ENCODE results near the gene RRP9.

RRP9 gene

DNA sequence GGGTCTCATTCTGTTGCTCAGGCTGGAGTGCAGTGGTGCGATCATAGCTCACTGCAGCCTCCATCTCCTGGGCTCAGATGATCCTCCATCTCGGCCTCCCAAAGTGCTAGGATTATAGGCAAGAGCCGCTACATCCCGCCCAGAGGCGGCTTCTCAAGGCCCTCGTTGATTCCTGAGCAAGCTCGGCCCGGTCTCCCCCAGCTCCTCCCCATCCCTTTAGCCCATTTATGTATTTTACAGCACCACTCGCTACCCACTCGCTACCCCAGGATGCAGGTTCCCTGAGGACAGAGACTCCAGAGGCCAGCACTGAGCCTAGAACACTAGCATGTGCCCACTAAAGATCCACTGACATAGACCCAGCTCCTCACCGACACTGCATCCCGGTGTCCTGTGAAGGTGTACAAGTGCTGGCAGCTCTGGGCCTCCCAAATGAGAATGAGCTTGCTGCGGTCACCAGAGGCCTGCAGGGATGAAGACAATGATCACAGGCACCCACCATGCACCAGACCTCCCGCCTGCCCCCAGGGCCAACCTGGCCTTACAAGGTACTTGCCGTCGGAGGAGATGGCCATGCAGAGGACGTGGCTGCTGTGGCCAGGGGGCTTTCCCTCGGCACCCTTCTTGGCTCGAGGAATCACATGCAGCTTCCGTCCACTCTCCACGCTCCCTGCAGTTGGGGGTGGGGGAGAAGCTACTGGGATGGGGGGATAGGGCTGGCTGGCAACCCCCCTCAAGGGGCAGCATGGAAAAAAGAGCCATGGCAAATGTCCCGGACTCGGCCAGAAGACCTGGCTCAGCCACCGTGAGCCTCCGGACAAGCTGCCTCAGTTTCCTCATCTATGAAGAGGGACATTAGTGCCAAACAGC lies 5.6 kb downstream of the RRP9 start:
- no peak for DNase-seq (ENCODE audit: low read depth)
- H3K4me3 ChIP-seq (ENCODE audit: low read length) = no peak overlapping the region
- TF ChIP-seq, protein P1, sequence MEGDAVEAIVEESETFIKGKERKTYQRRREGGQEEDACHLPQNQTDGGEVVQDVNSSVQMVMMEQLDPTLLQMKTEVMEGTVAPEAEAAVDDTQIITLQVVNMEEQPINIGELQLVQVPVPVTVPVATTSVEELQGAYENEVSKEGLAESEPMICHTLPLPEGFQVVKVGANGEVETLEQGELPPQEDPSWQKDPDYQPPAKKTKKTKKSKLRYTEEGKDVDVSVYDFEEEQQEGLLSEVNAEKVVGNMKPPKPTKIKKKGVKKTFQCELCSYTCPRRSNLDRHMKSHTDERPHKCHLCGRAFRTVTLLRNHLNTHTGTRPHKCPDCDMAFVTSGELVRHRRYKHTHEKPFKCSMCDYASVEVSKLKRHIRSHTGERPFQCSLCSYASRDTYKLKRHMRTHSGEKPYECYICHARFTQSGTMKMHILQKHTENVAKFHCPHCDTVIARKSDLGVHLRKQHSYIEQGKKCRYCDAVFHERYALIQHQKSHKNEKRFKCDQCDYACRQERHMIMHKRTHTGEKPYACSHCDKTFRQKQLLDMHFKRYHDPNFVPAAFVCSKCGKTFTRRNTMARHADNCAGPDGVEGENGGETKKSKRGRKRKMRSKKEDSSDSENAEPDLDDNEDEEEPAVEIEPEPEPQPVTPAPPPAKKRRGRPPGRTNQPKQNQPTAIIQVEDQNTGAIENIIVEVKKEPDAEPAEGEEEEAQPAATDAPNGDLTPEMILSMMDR (IDR thresholded peaks at IDR 0.05; ENCODE audit: insufficient read depth, low read depth, low read length, missing control alignments) = no peak

DNA sequence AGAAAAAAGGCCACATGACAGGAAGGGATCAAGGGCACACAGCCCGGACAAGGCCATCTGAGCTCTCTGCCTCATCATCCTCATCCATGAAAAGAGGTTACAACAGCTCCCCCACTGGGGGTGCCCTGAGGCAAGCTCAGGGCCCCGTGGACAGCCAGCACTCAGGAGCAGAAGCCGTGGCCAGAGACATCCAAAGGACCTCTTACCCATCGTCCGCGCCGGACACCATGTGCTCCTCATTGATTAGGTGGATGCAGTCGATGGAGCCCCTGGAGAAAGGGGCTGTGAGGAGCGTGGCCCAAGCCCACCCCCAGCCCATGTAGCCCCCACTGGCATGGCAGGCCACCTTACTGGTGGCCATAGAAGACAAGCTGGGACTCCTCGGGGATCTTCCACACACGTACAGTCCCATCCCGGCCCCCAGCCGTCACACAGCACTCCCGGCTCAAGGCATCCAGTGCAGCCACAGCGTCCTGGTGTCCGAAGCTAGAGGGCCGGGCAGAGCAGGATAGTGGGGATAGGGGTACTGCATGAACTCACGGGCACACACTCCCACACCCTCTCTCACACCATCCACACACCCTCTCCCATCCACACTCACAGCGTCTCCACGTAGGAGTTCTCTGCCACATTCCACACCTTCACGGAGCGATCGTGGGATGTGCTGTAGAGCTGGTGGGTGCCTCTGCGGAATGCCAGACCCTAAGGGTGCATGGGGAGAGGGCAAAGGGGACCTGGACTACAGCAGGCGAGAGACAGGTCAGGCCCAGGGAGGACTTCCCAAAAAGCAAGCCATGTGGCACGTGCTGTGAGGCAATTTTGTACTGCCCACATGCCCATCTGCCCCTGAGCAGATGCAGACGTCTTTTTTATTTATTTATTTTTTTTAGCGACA lies 6.5 kb downstream of the RRP9 start:
- no peak overlapping the region for H3K4me3 ChIP-seq (ENCODE audit: low read length)
- TF ChIP-seq, protein P1 (IDR thresholded peaks at IDR 0.05; ENCODE audit: insufficient read depth, low read depth, low read length, missing control alignments) = no peak
- DNase-seq (ENCODE audit: low read depth) = no peak

DNA sequence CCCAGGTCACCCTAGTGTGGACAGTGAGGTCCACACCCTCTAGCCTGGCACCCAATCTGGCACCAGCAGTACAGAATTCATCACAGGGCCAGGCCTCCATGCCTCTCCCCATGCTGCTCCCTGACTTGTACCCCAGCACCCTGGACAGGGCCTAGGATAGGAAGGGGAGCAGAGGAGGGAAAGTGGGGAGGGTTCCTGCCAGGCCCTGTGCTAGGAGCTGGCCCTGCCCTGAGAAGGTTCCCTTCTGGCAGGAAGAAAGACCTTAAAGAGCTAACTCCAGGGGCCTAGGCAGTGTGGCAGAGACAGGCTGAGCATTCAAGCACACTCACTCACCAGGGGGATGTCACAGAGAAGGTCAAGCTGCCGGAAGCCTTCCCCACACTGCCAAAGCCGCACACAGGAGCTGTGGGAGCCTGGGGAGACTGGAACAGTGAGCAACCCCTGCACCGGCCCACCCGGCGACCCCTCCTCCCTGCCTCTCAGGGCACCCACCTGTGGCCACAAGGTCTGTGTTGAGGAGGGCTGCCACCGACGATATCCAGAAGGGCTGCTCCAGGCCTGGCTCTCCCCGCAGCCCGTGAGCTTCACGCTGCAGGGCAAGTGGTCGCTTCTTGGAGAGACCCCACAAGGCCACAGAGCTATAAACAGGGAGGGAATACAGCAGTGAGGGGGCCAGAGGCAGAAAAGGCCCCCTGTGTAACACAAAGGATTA lies 7.4 kb downstream of the RRP9 start:
- TF ChIP-seq, protein P1 (IDR thresholded peaks at IDR 0.05; ENCODE audit: insufficient read depth, low read depth, low read length, missing control alignments) = no peak
- no peak overlapping the region for H3K4me3 ChIP-seq (ENCODE audit: low read length)
- no peak for DNase-seq (ENCODE audit: low read depth)

DNA sequence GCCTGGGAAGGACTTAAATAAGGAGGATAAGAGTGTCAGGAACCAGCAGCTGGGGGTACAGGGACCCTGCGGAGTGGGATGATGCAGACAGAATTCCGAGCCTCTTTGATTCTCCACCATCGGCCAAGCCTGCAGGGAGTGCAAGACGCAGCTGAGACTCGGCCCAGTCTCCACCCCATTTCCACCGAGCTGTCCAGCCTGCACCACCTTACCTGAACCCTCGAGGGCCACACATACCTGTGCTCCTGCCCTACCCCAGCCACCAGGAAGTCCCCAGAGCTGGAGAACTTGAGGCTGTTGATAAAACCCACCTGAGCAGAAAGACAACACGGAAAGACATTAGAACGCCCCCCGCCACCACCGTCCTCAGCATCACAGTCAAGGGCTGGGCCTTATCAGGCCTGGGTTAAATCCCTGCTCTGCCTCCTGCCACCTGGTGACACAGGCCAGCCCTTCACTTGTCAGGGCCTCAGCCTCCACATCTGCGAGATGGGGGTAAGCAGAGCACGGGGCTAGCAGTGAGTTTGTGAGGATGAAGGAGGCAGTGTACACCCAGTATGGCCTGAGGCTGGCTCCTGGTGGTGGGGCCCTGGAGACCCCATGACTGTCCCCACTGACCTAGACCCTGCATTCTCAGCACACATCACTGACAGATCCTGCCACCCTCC lies 8.1 kb downstream of the RRP9 start:
- no peak for DNase-seq (ENCODE audit: low read depth)
- TF ChIP-seq, protein P1 (IDR thresholded peaks at IDR 0.05; ENCODE audit: insufficient read depth, low read depth, low read length, missing control alignments) = no peak
- H3K4me3 ChIP-seq (ENCODE audit: low read length) = no peak overlapping the region

DNA sequence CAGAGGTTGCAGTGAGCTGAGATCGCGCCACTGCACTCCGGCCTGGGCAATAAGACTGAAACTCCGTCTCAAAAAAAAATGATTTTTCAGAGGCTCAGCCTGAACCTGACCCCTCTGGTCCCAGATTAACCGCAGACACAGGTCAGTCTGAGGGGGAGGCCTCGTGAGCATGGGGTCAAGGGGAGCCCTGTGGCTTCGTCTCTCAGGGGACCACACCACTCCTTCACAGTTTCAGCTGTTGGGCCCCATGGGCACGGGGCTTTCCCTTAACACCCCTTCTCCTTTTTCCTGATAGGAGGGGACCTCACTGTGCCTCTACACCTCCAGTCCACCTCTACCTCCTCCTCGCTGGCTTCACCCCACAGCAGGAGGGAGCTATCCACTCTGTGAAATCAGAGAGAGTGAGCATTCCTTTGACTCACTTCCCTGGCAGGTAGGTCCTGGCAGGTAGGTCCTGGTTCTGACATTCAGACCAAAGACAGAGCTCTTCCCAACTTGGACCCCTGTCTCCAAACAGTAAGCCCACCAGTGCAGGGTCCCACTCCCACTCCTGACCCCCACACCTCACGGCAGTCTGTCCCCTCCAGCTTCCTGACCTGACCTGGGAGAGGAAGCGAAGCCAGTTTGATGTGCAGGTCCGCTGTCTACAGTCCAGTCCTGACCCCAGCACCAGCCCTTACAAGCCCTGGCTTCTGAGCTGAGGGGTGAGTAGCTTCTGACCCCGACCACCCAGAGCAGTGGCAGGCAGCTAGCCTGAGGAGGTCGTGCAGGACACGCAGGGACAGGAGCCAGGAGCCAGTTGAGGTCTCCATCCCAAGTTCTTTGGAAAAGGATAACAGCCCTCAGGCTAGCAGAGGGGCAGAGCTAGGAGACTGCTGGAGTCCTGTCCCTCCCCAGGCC lies 9.0 kb downstream of the RRP9 start:
- TF ChIP-seq, protein P1 (IDR thresholded peaks at IDR 0.05; ENCODE audit: insufficient read depth, low read depth, low read length, missing control alignments) = no peak
- no peak overlapping the region for H3K4me3 ChIP-seq (ENCODE audit: low read length)
- DNase-seq (ENCODE audit: low read depth) = no peak

Data from epithelial cell of esophagus (primary cell).